ENCODE measurements around the gene GRK2.

GRK2 gene

DNA sequence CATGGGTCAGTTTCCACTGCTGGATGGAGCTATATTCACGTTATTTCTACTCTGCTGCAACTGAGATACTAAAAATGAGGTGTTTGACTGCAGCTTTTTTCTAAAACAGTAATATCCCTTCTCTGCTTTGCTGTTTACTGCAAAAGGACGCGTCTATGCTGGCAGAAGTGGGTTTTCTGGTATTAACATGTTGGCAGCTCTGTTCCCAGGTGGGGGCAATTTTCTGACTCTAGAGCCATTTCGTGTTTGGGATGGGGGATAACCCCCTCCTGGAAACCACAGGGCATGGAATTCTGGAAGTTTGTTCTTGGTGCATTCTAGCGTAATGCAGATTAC, 4.9 kb downstream of the GRK2 start:
- no peak for FAIRE-seq

DNA sequence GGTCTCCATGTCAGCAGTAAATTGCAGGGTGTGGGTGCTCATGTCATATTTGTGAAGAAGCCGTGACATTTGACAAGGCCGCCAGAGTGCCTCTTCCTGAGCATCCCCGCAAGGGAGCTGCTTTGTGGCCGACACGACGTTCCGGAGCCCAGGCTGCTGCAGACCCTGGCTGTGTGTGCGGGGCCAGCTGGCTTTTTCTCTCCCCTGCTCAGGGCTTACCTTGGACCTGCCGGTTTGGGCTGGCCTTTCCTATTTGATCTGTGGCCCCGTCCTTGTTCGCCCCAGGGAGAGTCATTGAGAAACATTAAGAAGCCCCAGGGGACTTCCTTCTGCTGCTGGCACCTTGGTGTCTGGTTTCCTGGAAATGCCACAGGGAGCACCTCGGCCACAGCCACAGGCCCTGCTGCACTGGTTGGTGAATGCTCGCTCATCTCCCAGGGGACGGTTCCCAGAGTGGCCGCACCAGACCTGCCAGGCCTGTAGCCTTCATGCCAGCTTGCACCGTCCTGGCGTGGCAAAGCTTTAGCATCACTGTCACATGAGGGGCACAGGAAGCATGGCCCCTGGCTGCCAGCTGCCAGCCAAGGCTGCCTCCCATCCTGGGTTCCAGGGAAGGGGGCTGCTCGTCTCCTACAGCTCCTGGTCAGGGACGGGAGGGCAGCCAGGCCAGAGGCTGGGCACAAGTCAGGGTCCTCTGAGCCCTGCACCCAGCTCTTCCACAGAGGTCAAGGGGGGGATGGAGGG, 5.4 kb downstream of the GRK2 start:
- no peak for FAIRE-seq

DNA sequence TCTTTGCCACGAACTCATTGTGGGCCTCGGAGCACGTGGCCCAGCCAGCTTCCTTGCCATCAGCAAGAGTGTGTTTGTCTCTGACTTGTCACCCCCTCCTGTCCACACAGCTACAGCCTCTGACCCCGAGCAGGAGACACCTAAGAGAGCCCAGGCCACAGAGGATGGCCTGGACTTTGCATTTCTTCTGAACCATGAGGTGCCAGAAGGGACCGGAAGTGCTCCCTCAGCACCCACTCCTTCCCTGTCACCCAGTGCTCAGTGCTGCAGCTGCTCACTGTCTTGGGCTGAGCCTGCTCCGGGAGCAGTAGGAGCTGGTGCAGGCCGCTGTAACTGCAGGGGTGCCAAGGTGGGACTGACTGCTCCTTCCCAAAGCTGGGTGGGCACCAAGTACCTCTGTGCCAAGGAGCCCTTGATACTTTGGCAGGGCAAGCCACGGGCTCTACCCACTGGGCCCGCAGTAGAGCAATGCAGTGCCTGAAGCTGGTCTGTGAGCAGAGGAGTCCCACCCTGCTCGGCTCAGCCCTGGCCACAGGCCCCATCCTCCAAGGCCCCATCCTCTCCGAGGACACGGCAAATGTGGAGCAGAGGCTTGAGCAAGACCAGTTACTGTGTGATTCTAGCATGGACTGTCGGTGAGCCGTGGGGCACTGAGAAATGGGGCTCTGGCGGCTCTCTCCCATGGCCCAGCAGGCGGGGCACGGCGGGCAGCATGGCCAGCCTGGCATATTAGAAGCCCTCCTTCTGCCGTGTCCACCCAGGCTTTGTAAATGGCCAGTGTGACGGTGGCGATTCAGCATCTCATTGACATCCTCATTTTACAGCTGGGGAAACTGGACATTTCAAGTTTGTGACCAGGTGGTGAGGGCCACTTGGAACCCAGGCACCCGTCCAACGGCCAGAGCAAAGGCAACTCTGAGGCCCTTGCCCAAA, 6.3 kb downstream of the GRK2 start:
- FAIRE-seq = no peak

DNA sequence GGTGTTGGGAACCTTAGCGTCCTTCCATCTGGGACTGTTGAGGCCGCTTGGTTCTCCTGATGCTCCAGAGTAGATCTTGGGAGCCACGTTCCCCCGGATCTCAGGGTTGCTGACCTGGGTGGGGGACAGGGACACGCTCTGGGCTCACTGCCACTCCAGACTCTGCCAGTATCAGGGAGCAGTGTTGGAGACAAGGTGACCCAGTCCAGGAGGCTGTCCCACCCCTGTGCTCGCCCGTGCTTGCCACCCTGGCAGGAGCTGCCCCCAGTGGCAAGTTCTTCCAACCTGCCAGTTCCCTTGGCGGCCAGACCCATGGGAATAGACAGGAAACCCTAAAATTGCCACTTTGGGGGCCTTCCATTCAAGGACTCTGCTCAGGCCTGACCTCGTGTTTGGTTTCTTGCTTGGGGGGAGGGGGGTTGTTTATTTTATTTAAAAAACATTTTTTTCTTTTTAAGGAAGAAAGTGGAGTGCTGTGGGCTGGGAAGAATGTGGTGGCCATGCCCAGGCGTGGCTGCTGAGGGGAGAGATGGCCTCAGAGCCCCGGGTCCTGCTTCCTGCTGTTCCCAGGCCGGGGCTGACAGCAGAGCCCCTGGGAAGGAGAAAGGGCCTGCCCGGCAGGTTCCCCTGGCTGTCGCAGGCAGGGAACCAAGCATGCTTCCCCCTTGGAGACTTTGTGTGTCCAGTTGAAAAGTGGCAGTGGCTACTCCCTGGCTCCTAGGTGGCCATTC, 7.2 kb downstream of the GRK2 start:
- FAIRE-seq = no peak

DNA sequence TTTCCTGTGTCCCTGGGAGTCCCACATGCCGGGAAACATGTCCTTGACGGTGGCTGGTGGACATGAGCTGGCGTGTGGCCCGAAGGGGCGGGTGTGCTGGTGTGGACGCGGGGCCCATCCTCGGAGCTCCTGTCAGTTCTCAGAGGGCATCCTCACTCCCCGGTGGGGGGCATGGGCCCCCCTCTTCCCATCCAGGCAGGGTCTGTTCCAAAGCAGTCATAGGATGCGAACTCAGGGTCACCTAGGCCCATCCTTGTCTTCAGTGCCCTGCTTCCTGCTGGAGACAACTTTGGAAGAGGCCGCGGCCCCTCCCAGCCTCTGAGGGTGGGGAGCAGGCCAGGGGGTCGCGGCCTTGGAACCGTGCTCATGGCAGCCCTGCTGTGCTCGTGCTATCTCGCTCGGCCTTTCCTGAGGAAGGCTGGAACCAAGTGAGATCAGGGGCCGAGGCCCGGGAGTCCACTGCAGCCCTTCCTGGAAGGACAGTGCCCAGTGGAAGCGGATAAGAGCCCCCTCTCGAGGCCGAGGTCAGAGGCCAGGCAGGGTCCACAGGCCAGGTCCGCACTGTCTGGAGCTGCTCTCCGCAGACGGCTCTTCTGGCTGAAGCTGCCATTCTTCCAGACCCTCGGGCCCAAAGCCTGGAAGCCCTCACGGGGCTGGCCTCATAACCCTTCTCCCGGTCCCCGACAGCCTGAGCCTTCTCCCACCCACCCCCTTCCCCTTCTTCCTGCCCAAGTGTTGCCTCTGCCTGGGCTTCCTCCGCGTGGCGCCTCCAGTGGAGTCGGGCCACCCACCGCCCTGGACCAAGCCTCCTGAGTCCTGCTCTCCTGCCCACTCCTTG, 8.7 kb downstream of the GRK2 start:
- FAIRE-seq = no peak

DNA sequence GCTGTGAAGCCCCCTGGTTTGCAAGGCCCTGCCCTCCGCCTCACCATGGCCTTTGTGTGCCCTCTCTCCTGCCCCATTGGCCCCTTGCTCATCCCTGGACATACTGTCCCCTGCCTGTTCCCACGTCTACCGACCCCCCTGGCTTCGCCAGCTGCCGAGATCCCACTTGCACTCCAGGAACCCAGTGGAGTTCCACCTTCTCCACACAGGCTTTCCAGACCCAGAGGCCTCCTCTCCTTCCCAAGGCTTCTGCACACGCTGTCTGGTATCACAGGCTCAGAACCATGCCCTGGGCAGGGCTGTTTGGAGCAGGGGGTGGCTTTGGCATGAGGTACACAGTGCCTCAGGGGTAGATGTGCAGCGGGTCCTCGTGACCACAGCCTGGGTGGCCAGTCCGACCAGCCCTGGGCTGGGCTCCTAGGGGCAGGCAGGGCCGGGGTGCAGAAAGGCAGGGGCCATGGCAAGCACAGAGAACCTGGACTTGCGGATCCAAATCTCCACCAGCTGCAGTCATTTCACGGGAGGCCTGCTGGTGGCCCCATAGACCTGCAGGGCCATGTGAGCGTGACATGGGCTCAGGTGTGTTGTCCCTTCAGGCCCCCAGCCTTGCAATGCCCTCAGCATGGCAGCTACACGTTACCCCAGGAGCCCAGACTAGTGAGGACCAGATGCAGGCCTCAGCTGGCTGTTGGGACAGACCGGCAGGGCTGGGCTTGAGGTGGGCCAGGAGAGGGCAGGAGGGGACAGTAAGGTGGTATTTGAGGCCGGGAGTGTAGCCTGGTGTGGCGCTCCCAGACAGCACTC, 9.5 kb downstream of the GRK2 start:
- no peak for FAIRE-seq

DNA sequence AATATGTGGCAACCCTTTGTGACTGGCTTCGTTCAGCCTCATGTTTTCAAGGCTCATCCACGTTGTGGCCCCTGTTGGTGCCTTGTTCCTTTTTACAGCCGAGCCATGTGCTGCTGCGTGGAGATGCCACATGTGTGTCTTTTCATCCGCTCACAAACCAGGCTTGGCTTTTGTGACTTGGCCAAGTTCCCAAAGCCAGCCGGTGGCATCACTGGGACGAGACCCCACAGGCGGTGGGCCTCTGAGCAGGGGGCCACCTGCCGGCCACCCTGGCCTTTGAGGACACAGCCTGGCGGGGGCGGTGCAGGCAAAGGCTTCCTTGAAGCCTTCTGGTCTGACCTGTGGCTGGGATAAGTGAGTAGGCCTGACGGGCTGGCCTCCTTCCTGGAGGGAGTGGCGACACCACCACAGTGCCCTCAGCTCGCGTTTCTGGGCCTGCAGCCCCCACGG, 10.5 kb downstream of the GRK2 start:
- FAIRE-seq = no peak

DNA sequence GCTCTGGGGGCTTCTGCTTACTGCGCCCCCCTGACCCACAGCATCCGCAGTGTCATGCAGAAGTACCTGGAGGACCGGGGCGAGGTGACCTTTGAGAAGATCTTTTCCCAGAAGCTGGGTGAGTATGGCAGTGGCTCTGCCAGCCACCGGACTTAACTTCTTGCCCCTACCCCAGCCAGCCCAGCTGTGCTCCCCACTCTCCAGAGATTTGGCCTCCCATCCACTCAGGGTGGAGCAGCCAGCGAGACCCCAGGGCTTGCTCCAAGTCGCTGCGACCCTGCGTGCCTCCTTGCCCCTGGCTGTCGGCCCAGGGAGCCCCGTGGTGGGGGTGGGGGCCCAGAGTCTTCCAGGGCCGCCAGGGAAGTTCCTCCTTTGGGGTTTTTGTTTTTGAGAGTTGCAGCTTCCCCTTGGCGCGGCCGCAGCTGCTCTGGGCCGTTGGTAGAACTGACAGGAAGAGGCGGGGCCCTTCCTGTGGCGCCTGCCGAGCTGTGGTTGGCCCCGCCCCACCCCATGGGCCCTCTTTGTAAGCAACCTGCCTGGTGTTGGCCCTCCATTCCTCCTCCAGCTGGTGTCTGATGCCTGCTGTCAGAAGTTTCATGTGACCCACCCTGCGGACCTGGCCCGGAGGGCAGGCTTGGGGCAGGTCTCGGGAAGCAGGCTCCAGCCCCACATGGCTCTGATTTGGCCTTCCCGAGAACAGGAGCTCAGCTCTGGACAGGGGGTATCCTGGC, 11.1 kb downstream of the GRK2 start:
- FAIRE-seq = no peak

DNA sequence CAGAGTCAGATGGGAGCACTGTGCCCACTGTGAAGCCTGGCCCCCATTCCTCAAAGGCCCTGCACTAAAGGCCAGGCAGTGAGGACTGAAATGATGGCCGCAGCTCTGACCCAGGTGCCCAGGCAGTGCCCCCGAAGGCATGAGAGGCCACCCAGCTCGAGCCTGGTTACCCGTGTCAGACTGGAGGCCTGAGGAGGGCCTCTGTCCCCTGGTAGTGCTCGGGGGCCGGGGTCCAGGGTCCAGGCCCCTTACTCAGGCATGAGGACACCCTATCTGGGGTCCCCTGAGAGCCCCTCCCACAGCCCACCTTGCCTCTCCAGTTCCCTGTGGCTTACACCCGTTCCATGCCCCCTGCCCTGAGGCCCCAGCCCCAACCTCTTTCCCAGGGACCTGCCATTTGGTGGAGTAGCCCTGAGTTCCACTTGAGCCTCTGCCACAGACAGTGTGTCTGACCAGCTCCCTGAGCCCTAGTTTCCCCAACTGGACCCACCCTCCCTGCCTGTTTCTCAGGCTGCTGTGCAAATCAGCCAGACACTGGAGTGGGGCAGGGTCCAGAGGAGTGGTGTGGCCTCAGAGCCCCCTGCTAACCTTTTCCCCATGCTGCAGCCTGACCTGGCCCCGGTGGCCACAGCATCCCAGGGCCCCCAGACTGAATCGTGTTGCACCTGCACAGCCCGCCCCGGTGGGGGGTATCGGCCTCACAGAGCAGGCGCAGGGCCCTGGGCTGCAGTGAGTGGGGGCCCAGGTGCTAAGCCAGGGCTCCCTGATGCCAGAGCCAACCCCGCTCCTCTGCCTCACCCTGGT, 12.1 kb downstream of the GRK2 start:
- no peak for FAIRE-seq

DNA sequence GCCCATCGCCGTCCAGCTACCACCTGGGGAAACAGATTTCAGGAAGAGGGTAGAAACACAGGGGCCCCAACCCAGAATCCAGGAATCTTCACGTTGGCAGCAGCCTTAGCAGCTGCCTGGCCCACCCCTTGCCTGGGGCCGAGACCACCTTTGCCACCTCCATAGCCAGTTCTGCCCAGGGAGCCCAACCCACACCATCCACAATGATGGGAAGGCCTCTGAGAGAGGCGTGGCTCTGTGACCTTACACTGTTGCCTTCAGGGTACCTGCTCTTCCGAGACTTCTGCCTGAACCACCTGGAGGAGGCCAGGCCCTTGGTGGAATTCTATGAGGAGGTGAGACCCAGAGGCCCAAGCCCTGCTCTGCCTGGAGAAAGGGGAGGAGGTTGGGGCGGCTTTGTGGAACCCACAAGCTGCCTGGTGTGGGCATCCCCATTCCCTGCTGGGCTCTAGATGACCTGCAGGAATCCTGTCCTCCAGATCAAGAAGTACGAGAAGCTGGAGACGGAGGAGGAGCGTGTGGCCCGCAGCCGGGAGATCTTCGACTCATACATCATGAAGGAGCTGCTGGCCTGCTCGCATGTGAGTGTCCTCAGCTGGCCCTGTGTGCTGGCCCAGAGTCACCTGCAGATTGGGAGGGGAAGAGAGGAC, 12.8 kb downstream of the GRK2 start:
- FAIRE-seq = no peak

DNA sequence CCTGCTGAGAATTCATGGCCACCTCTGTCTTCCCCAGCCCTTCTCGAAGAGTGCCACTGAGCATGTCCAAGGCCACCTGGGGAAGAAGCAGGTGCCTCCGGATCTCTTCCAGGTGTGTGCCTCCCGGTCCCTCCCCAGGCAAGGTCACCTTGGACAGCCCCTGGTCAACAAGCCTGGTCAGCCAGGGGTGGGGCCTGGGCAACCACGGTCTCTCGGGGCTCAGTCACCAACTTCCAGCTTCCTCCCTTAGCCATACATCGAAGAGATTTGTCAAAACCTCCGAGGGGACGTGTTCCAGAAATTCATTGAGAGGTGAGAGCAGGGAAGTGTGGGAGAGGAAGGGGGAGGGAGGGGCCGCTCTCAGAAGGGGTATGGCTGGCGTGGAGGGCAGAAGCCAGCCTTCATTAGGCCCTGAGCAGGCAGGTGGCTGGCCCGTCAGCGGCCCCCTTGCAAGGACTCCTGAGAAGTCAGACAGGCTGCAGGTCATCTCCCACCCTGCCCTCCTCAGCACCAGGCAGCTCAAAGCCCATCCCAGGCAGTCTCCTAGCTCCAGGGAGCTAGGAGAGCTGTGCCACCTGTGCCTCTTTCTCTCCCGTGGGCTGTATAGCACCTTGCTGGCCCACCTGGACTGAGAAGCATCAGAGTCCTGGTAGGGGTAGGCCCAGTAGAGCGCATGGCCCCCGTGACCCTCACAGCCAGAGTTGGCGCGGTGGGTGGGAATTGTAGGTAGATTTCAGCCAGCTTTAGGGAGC, 13.5 kb downstream of the GRK2 start:
- no peak for FAIRE-seq

DNA sequence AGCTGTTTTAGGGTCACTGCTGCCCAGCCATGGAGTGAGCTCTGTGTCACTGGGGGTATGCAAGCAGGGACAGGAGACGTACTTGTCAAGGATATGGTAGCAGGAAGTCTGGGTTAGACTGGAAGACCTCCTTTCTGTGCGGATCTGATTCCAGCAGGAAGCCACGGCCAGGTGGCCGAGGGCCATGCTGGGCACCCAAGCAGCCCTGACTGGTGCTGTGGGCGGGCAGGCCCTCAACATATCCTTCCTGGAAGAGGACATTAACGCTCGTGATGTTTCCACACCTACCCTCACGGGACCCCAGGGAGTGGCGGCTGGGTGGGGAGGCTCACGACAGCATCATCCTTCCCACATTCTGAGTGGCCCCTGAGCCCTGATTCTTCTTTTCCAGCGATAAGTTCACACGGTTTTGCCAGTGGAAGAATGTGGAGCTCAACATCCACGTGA, 14.1 kb downstream of the GRK2 start:
- no peak for FAIRE-seq

DNA sequence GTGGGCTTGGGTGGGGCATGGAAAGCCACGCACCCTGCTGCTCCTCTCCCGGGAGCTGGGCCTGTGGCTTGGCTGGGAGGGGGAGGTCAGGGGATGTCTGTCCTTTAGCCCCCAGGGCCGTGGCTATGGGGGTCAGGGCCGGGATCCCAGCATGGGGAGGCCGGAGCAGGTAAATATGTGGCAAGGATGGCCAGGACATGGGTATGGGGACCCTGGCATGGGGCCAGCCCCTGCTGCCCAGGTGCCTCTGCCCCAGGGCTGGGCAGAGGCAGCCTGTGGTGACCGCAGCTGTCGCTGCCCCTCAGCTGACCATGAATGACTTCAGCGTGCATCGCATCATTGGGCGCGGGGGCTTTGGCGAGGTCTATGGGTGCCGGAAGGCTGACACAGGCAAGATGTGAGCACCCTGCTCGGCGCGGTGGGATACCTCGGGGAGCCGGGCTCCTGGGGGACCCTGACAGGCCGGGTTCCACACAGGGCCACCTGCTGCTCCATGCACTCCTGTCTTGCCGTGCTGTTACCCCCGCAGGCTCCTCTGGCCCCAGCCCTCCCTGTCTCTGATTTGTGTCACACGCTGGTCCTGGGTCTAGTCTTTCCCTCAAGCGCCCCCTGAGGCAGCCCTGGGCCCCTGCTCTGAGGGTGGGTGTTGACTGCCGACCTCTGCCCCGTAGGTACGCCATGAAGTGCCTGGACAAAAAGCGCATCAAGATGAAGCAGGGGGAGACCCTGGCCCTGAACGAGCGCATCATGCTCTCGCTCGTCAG, 14.7 kb downstream of the GRK2 start:
- no peak for FAIRE-seq

DNA sequence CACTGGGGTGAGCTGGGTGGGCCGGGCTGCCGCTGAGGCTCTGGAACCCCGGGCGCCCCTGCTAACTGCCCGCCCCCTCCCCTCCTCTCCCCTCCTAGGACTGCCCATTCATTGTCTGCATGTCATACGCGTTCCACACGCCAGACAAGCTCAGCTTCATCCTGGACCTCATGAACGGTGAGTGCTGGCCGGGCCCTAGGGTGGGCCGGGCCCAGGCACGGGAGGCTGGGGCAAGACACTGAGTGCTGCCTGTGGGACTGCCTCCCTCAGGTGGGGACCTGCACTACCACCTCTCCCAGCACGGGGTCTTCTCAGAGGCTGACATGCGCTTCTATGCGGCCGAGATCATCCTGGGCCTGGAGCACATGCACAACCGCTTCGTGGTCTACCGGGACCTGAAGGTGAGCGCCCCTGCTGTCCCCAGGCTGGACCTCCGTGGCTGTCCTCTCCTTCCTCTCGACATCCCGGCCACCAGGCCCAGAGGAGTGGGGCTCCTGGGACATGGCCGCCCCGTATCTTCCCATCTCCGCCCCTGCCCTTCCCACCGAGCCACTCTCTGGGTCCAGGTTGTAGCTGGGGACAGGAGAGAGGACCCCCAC, 15.4 kb downstream of the GRK2 start:
- FAIRE-seq = no peak

DNA sequence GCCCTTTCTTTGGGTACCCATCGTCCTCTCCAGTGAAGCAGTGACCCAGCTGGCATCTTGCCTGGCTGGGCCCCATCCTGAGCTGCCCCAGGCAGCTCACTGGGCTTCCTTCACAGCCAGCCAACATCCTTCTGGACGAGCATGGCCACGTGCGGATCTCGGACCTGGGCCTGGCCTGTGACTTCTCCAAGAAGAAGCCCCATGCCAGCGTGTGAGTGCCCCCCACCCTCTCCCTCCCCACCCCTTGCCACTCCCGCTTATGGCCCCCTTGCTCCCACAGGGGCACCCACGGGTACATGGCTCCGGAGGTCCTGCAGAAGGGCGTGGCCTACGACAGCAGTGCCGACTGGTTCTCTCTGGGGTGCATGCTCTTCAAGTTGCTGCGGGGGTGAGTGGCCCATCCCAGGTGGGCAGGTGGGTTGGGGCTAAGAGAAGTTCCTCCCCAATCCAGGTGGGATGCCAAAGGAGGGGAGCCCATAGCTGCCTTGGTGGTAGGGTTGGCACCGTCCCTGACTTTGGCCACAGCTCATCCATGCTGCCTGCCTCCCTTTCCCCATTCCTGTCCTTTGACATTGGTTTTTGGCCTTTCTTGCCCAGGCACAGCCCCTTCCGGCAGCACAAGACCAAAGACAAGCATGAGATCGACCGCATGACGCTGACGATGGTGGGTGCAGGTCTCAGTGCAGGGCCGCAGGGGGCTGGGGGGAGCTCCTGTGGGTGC, 16.0 kb downstream of the GRK2 start:
- FAIRE-seq = no peak

DNA sequence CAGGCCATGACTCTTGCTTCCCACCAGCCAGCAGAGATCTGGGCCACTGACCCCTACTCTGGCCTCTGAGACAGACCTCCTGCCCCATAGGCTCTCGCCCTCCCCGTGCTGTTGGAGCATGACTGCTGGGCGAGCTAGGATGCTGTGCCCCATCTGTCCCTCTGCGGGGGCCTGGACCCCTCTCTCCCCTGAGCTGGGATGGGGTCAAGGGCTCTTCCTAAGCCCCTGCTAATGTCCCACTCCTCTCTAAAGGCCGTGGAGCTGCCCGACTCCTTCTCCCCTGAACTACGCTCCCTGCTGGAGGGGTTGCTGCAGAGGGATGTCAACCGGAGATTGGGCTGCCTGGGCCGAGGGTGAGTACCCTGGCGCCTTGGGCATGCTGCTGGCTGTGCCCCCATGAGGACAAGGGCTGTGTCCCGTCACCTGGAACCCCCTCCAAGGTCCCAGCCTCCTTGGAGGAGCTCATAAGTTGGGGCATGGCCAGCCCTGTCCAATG, 16.7 kb downstream of the GRK2 start:
- FAIRE-seq = no peak
